NCI-H187 treated with DMSO at 0.1 percent for 48 hours (cell line): ENCODE measurements around the gene SLC2A4RG.

Source experiments
- DNase-seq: peaks from one replicate; lab custom pipeline; 2025; lab: John Stamatoyannopoulos, UW

The SLC2A4RG gene

DNA sequence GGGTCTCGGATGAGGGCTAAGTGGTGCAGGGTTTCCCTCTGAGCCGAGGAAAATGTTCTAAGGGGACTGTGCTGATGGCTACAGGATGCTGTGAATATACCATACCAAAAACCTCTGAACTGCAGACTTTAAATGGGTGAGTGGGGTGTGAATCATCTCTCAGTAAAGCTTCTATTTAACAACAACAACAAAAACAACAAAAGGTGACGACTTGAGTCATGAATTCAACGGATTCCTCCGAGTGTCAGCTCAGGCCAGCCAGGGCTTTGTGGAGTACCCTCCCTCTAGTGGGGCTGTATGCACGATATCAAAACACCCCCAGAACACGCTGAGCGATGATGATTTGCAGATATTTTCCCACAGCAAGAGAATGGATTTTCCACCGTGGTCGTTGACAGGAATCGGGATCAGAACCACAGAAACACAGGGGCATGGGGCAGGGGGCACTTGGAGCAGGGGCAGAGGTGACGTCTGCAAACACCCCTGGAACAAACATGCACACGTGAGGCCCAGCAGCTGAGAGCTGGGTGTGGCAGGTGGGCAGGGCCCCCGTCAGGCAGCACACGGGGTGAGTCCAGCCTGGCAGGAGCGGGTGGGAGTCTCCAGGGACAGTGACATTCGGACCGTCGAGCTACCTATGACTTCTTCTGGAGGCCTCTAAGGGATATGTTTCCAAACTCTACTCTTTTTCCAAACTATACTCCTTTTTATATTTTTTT lies 38.6 kb downstream of the SLC2A4RG start:
- no peak for DNase-seq

DNA sequence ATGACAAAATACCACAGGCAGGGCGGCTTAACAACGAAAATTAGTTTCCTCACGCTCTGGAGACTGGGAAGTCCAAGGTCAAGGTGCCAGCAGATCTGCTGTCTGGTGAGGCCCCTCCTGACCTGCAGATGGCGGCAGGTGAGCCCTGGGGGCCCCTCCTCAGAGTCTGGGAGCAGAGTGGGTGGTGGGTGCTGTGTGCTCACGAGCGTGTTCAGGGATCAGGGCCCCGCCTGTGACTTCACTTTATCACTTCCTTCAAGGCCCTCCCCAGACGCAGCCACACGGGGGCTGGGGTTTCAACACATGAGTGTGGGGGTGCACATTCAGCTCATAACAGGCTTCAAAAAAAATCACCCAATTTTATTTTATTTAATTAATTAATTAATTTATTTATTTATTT lies 39.3 kb downstream of the SLC2A4RG start:
- no peak for DNase-seq

DNA sequence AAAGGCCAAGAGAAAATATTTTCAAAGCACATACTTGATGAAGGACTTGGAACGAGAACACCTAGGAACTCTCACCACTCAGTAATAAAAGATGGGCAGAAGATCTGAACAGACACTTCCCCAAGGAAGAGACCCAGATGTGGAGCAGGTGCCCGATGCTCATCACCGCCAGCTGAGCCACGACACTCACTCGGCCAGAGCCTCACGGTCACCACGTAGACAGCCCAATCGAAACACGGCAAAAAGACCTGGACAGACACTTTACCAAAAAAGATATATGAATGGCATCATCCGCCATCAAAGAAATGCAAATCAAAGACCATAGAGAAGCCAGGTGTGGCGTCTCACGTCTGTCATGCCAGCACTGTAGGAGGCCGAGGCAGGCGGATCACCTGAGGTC lies 41.6 kb downstream of the SLC2A4RG start:
- no peak for DNase-seq

DNA sequence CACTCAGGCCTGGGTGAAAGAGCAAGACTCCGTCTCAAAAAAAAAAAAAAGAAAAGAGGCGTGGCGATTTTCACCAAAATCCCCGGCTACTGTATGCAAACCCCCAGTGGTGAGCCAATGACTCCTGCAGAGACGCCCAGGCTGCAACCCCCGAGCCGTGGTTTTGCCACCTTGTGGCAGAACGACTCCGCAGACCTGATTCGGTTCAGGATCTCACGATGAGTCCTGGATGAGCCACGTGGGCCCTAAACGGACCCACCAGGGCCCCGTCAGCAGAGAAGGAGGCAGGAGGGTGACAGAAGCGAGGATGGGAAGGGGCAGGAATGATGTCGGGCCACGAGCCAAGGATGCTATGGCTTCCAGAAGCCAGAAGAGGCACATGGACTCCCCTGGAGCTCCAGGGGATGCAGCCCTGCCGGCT lies 42.5 kb downstream of the SLC2A4RG start:
- DNase-seq, result no peak

DNA sequence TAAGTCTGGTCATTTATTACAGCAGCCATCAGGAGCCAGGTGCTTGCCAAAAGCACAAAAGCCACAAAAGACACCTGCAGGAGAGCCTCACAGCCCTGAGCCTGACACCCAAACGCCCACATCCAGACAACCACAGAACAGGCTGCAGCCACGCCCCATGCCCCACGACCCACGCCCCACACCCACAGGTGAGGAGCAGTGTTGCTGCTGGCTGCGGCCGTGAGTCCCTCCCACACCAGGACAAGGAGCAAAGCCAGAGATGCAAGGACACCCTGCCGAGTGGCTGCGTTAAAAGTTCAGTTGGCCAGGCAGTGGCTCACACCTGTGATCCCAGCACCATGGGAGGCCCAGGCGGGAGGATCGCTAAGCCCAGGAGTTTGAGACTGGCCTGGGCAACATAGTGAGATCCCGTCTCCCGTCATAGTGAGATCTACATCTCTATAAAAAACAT lies 43.0 kb downstream of the SLC2A4RG start:
- DNase-seq, result no peak

DNA sequence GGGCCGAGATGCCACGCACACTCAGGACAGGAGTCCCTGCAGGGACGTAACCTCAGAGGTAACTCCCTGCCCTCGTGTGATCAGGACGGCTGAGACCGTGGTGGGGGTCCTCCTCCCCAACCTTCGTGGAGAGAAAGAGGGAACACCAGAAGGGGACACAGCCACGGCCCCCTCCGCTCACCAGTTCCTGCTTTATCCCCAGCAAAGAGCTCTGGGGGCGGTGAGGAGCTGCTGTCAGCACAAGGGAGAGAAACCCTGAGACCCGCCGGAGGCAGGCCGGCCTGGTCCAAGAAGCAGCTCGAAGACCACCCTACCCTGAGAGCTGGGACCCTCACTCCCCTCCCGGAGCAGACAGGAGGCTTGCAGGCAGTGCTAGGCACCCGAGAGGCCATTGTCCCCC lies 44.4 kb downstream of the SLC2A4RG start:
- DNase-seq, result no peak

DNA sequence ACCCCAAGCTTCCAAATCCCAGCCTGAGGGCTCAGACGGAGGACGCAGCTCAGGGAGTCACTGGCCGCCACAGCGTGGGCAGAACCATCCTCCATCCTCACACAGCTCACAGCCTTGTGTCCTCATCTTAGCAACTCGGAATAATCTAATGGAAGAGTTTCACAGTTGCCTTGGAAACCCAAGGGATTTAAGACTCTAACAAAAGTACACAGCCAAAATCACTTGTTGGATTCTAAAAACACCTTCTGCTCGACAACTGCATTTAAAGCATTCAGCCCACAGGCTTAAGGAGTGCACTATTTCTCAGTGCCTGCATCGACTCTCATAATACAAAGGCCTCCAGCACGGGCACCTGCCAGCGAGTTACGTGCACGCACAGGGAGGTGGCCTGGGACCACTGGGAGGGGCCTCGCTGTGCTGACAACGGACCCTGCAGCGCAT lies 46.1 kb downstream of the SLC2A4RG start:
- no peak for DNase-seq

DNA sequence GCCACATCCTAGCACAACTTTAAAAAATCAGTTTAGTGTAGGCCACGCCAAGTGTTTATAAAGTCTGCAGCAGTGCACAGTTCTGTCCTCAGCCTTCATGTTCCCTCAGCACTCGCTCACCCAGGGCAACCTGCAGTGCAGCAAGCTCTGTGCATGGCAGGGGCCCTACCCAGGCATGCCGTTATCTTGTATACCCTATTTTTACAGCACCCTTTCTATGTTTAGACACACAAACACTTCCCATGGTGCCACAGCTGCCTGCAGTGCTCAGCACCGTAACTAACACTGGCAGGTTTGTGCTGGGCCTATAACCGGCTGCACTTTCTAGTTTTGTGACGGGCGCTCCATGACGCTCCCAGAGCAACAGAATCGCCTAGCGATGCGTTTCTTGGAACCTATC lies 47.7 kb downstream of the SLC2A4RG start:
- DNase-seq, result no peak

DNA sequence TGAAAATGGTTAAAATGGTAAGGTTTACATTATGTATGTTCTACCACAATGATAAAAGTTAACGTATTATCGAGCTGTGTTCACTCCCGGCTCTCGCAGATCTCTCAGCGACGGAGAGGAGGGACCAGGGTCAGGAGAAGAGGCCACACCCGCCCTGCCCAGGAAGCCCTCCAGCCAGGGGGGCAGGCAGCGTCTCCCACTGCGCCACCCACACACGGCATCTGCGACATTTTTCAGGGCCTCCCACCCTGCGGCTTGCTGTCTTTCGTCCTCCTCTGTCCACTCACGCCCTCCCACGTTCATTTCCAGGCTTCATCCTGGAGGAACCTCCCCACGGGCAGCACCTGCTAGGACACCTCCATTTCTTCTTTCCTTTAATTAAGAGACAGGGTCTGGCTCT lies 48.2 kb downstream of the SLC2A4RG start:
- no peak for DNase-seq

DNA sequence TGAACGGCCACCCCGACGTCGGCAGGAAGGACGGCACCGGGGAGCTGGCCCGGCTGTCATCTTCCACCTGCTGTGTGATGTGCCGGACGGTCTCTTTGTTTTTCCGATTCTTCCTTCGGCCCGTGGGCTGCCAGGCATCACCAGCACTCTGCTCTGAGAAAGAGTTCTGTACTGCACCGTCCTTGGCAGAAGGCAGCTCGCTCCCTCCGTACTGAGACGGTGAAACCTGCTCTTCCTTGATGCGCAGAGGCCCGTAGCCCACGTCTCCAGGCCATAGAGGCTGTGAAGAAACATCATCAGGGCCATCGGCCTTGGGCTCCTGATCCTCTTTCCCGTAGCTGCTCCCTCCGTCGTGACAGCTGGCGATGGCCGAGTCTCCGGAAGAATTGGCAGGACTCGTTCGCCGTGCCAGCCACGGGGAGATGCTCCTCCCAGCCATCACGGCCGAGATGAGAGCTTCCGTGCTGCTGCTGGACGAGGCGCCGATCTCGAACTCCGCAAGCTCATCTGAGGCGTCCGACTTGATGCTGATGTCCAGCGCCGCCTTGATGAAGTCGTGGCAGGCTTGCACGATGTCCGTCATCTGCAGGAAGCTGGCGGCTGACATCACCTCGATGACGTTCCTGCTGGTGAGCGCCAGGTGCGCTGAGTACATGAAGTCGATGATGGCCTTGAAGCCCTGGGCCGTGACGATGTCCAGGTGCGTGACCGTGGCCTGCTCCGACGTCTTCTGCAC lies 50.4 kb downstream of the SLC2A4RG start:
- no peak for DNase-seq

DNA sequence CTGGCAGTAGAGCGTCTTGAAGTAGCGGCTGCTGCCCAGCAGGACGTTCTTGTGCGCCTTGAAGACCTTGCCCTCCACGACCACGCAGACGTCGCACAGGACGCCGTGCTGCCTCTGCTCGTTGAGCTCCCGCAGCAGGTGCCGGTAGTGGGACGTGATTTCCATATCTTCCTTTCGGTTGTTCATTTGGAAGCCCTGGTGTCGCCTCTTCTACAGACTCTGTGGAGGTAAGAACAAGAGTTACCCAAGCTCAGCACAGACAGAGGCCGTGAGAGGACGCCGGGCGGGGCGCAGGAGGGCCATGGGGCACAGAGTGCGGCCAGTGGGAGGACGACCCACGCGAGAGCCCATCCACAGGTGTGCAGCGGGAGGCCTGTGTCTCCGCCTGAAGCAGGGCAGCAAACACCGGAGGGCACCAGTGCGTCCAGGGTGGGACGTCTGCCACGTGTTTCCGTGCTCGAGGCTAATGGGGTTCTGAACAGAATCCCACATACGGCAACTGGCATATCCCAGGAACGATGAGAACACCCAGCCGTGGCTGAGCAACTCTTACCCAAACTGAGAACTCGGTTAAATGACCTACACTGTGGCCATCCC lies 51.1 kb downstream of the SLC2A4RG start:
- DNase-seq, result no peak

DNA sequence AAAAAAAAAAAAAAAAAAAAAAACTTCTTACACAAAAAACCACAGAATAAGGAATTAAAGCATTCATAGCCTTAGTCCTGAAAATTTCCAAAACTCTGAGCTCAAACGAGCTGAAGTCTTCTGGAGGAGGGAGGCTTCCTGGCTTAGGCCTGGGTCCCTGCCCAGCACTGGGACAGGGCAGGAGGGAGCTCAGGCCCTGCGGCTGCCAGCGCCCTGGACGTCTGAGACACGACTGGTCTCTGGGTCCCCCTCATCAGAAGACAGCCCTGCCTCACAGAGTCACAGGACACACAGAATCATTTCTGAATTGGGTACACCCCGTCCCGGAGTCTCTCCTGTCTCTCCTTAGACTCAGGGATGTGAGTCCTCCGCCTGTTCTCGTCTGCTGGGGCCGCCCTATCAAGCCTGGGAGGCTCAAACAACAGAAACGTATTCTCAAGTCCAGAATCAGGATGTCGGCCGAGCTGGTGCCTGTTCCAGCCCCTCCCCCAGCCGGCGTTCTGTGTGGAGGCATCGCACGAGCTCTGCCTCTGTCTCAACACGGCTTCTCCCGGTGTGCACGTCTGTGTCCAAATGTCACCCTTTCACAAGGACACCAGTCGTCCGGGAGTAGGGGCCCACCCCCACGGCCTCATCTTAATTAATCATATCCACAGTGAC lies 52.1 kb downstream of the SLC2A4RG start:
- no peak for DNase-seq

DNA sequence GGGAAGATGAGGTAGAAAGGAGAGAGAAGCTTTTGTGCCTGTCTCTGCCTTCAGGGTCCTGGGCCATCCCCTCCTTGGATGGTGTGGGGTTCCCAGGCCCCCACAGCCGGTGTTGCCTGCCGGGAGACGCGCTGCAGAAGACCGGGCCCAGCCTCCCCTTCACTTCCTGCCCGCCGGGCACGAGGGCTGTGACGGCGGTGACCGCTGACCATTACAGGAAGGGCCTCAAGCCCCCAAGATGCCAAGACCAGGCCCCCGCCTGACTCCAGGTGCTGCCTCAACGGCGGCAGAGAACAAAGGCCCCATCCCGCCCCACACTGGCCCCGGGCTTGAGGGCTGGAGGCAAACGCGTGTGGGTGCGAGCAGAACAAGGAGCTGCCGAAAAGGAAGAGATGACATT lies 53.3 kb downstream of the SLC2A4RG start:
- no peak for DNase-seq
